Hepatic stellate cell (primary cell): ENCODE measurements around the gene THAP6.
"Not testable (repeated sequence)": the region's sequence is repeated elsewhere in the genome, so short reads cannot be mapped to it uniquely, and the experiment has no call there.

Source experiments
- DNase-seq: peaks from one replicate; pipeline ENCODE4 v3.0.0; 2011; ENCODE audit warnings: low spot score

THAP6 gene, protein sequence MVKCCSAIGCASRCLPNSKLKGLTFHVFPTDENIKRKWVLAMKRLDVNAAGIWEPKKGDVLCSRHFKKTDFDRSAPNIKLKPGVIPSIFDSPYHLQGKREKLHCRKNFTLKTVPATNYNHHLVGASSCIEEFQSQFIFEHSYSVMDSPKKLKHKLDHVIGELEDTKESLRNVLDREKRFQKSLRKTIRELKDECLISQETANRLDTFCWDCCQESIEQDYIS

GRCh38 chr4:75514131-75514948 is at the start of gene THAP6, which contains the start of gene RCHY1:
Gene THAP6, plus strand, starts transcription at chr4:75514473. Its CDS starts 980 bp downstream, at chr4:75515453.
Gene RCHY1, minus strand, starts transcription at chr4:75514403. Its CDS starts 117 bp downstream, at chr4:75514286.
- peak; percentile 84 for DNase-seq

GRCh38 chr4:75469896-75470295 is 44.4 kb upstream of the THAP6 start:
- DNase-seq: no peak

DNA sequence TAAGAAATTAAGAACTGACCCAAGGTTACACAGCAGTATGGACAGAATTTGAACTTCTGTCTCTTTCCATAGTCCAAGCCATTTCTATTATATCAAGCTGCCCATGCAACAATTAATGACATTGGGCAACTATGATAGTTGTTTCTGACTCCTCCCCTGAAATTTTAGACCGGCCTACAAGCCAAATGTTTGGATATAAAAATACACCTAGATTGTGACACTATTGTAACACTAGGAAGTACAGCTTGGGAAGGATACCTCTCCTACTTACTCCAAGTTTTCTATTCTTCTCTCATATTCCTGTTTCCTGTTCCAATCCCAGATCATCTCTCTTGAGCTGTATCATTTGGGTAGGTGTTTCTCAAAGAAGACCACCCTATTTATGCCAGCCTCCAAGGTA is 43.5 kb upstream of the THAP6 start:
- no peak for DNase-seq

GRCh38 chr4:75477201-75477600 is 37.1 kb upstream of the THAP6 start:
- DNase-seq: no peak

- no peak for DNase-seq
Measured at GRCh38 chr4:75484190-75484589, 30.1 kb upstream of the THAP6 start.

DNA sequence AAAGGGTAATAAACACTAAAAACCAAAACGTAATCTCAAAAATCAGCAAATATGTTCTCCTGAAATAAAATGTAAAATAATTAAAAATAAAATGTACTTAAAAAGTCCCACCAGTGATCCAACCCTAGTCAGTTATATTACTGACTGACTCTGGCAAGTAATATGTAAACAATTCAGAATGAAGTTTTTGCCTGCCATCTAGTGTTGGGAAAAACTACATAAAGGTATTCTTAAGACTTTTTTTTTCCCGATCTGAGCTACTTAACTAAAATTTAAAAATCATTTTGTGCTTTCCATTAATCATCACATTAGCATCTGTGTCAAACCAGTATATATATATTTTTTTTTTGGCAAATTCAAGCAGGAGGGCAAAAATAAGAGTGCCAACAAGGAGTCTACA is 24.1 kb upstream of the THAP6 start:
- DNase-seq: no peak

GRCh38 chr4:75494563-75494962 is 19.7 kb upstream of the THAP6 start:
- no peak for DNase-seq

DNA sequence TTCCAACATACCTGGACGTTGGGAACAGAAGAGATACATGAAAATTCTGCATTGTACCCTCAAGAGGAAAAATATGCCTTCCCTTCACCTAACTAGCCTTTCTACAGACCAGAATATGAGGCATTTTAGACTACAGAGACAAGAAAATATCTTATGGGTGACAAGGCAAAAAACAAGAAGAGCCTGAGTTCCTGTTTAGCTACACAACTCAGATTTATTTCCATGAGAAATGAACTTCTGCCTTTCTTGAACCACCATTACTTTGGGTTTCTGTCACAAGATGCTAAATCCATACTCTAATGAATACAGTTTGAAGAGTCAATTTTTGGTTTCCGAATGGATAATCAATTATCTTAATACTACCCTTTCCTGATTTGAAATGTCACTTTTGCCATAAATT is 18.8 kb upstream of the THAP6 start:
- no peak for DNase-seq

DNA sequence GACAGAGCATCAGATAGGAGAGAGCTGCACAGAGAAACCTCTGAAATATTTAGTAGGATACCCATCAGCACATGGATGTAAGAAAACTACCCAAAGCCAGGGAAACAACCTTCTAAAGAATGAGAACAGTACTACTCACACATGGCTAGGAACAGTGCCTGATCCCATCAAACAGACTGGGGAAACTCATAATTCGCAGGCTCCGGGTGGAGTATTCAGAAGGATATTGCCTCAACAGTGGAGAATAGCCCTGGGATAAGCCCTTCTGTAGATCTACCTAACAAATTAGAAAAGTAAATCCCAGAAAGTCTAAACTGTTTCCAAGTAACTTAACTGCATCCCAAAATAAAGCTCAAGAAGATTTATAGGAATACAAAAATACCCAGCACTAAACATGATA is 17.9 kb upstream of the THAP6 start:
- DNase-seq: no peak

- no peak for DNase-seq
Measured at GRCh38 chr4:75497133-75497532, 17.1 kb upstream of the THAP6 start.

- no peak for DNase-seq
Measured at GRCh38 chr4:75498041-75498440, 16.2 kb upstream of the THAP6 start.

- no peak for DNase-seq
Measured at GRCh38 chr4:75499900-75500299, 14.4 kb upstream of the THAP6 start.

GRCh38 chr4:75502671-75503070 is 11.6 kb upstream of the THAP6 start:
- no peak for DNase-seq

DNA sequence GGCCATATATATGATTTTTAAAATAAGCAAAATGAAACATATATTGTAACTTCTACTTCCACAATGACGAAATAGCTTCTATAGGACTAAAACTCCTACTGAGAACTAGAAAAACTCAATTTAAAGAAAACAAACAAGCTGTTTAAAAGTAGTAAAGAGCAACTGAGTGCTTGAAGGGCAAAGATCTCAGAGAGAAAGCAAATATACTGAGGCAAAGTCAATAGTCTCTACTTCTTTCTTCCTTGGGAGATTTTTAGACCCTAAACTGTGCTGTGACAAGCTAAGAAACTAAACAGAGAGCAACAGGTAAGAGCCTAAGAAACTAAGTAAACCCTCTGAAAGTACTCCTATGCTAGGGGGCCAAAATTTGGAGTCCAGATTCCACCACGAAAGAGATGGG is 8.6 kb upstream of the THAP6 start:
- DNase-seq: no peak

DNA sequence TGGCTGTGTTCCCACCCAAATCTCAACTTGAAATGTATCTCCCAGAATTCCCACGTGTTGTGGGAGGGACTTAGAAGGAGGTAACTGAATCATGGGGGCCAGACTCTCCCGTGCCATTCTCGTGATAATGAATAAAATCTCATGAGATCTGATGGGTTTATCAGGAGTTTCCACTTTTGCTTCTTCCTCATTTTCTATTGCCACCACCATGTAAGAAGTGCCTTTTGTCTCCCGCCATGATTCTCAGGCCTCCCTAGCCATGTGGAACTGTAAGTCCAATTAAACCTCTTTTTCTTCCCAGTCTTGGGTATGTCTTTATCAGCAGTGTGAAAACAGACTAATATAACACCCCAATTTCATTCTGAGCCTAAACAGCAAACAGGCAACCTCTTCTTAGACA is 4.7 kb upstream of the THAP6 start:
- not testable (repeated sequence) for DNase-seq

GRCh38 chr4:75511841-75512240 is 2.4 kb upstream of the THAP6 start:
- no peak for DNase-seq

DNA sequence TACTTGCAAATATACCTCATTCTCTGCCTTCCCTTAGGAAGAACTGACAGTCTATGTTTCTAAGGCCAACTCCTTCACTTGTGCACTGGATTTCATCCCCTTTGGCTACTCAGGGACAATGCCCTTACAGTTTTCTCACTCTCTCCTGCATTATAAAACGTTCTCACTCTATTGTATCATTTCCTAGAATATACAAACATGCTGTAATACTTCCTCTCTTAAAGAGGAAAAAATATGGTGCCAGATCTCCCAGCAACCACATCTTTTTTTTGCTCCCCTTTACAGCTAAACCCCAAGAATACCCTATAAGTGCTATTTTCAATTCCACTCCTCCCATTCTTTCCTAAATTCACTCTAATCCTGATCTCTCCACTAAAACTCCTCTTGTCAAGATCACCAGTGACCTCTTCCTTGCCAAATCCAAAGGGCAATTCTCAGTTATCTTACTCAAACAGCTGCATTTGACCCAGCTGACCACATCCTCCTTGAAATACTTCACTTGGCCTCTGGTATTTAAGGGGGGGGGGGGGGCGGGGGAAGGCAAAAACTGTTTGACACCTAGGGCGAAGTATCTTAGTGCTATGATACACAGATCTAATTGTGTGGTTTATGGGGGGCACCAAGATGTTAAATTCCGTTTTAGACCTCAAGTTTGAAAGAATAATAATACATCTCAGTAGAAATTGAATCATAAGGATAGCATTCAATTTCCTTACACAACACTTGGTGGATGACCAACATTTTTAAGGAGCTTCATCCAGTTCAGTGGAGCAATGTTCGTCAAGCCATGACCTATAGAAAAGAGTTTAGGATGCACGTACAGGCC is 1.7 kb upstream of the THAP6 start:
- DNase-seq: no peak

- no peak for DNase-seq
Measured at GRCh38 chr4:75513526-75514130, 645 bp upstream of the THAP6 start.

- DNase-seq: no peak
Measured at GRCh38 chr4:75514949-75515612, 808 bp downstream of the THAP6 start.

DNA sequence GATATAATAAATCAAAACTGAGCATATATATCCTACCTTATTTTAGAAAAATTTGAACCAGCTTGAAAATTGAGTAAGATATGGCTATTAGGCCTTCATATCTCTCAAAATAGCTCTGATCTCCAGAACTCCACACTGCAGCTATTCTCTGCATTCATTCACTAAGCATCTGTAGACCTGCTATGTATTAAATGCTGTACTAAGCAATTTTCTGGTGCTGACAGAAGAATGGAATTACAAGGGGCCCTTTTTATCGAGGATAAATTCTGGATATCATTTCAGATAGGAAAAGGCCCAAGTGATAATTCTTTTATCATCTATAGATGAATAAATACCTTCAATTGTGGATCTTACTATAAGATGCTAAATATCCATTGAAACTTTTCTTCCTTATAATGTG is 1.9 kb downstream of the THAP6 start:
- no peak for DNase-seq

DNA sequence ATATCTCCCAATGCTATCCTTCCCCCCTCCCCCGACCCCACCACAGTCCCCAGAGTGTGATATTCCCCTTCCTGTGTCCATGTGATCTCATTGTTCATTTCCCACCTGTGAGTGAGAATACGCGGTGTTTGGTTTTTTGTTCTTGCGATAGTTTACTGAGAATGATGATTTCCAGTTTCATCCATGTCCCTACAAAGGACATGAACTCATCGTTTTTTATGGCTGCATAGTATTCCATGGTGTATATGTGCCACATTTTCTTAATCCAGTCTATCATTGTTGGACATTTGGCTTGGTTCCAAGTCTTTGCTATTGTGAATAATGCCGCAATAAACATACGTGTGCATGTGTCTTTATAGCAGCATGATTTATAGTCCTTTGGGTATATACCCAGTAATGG is 5.2 kb downstream of the THAP6 start:
- not testable (repeated sequence) for DNase-seq

DNA sequence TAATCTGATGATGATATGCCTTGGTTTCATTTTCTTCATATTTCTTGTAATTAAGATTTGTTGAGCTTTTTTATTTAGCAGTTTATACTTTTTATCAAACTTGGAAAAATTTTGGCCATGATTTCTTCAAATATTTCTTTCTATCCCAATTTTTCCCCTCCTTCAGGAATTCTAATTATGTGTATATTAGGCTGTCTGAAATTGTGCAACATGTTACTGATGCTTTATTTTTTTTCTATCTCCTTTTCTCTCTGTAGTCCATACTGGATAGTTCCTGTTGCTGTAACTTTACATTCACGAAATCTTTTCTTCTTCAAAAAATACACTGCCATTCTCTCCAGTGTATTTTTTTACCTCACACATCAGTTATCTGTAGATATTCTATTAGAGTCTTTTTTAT is 10.8 kb downstream of the THAP6 start:
- no peak for DNase-seq
